Measurements from ENCODE around the gene SIL1.

Gene SIL1

DNA sequence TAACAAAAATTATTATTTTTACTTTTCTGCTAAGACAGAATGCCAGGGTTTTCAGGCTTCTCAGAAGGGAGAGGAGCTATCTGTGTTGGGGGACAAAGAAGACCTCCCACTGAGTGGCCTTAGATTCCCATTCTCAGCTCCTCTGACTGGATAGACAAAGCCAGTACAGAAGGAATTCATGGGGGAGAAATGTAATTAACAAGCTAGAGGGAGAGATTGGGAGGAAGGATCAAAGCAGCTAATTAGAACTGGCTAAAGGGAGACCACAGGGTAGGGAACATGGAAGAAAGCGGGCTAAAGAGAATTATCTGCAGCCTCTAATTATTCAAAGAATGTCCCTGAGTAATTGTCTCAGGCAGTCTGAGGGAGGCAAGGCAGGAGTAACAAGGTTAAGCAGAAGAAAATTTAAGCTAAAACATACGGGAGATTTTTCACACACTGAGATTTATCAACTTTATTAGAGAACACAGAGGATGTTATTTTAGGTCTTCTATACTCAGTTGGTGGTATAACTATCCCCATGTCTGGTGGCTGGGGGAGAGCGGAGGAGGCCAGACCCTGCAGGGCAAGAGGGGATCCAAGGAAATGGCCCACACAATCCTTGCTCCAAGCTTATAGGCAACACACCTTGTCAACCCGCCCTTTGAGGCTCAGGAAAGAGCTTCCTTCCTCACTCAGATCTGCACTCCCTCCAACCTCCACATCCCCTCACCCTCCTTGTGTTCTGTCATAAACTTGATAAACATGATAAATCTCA lies 235.4 kb downstream of the SIL1 start:
- no peak for DNase-seq (ENCODE audit: extremely low spot score)
- CTCF ChIA-PET, result interaction anchor here (1.1 to 1.2 kb wide), 2 partner anchors 9 to 306 kb away, joined by 3 read pairs; no protein-coding TSS in a partner anchor
- TF ChIP-seq FOXA1 (IDR thresholded peaks at IDR 0.05), result no peak
- TF ChIP-seq L3MBTL2 (conservative IDR thresholded peaks at IDR 0.05), result no peak
- no peak for TF ChIP-seq CTBP1 (IDR thresholded peaks at IDR 0.05; ENCODE audit: borderline replicate concordance)
- POLR2A ChIA-PET, result no interaction called here

DNA sequence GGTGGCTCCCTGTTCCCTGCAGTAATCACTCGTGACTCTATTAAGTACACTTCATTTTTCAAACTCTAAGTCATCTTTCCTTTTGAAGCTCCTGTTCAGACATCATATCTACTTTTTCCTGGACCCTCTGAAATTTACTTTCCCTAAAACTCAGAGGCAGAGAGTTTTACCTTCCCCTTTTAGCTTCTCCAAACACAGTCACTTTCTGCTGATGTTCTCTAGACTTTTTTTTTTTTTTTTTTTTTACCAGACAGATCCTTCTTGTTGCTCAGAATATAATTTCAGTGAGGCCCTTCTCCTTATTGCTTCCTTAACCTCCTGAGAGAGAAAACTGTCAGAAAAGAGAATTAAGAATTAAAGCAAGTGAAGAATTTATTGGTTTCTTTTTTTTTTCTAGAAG lies 236.4 kb downstream of the SIL1 start:
- ChIA-PET POLR2A (no interaction called here), CTCF (interaction anchor here (1.1 kb wide), 1 partner anchor 10 kb away, joined by 3 read pairs; no protein-coding TSS in a partner anchor)
- TF ChIP-seq HDGF (IDR thresholded peaks at IDR 0.05; ENCODE audit: borderline replicate concordance) (no peak), ELF4 (IDR thresholded peaks at IDR 0.05) (no peak), ARNT (IDR thresholded peaks at IDR 0.05) (no peak), TARDBP (IDR thresholded peaks at IDR 0.05) (no peak), FOXM1 (IDR thresholded peaks at IDR 0.05; ENCODE audit: borderline replicate concordance) (no peak), LEF1 (IDR thresholded peaks at IDR 0.05; ENCODE audit: borderline replicate concordance) (no peak), FOXK2 (IDR thresholded peaks at IDR 0.05) (no peak), ZNF384 (IDR thresholded peaks at IDR 0.05) (no peak)
- TF ChIP-seq, protein P1, sequence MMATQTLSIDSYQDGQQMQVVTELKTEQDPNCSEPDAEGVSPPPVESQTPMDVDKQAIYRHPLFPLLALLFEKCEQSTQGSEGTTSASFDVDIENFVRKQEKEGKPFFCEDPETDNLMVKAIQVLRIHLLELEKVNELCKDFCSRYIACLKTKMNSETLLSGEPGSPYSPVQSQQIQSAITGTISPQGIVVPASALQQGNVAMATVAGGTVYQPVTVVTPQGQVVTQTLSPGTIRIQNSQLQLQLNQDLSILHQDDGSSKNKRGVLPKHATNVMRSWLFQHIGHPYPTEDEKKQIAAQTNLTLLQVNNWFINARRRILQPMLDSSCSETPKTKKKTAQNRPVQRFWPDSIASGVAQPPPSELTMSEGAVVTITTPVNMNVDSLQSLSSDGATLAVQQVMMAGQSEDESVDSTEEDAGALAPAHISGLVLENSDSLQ (IDR thresholded peaks at IDR 0.05), result no peak
- DNase-seq (ENCODE audit: extremely low spot score), result no peak

DNA sequence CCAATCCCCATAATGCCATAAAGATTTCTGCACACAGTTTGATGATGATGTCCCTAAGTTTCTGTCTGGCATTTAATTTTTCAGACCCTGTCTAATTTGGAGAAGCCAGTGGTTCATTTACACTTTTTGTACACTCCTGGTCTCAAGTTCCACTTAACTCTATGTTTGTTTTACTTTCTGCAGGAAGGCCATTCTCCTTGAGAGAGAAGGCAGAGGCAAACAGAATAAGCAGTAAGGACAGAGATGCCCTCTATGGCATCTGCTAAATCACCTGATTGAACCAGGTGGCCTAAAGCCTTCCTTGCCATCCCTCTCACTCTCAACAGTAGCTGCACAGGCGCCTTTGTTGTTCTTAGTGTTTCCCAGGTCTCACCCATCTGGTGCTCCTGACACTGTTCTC lies 236.9 kb downstream of the SIL1 start:
- DNase-seq (ENCODE audit: extremely low spot score), result no peak
- no peak for TF ChIP-seq SP1 (IDR thresholded peaks at IDR 0.05)
- TF ChIP-seq ELF4 (IDR thresholded peaks at IDR 0.05), result no peak
- no peak for TF ChIP-seq BHLHE40 (IDR thresholded peaks at IDR 0.05; ENCODE audit: borderline replicate concordance)
- TF ChIP-seq FOXK2 (IDR thresholded peaks at IDR 0.05), result no peak
- TF ChIP-seq FOXA1 (IDR thresholded peaks at IDR 0.05), result no peak
- TF ChIP-seq L3MBTL2 (conservative IDR thresholded peaks at IDR 0.05), result no peak
- no peak for TF ChIP-seq ARNT (IDR thresholded peaks at IDR 0.05)
- TF ChIP-seq FOXM1 (IDR thresholded peaks at IDR 0.05; ENCODE audit: borderline replicate concordance), result no peak
- no peak for TF ChIP-seq NFRKB (IDR thresholded peaks at IDR 0.05)
- no peak for TF ChIP-seq SUZ12 (IDR thresholded peaks at IDR 0.05)
- TF ChIP-seq, protein P1 (IDR thresholded peaks at IDR 0.05), result no peak
- TF ChIP-seq ZNF384 (IDR thresholded peaks at IDR 0.05), result no peak
- no peak for TF ChIP-seq HDGF (IDR thresholded peaks at IDR 0.05; ENCODE audit: borderline replicate concordance)
- no peak for TF ChIP-seq LEF1 (IDR thresholded peaks at IDR 0.05; ENCODE audit: borderline replicate concordance)
- TF ChIP-seq TARDBP (IDR thresholded peaks at IDR 0.05), result no peak
- no peak for TF ChIP-seq CTBP1 (IDR thresholded peaks at IDR 0.05; ENCODE audit: borderline replicate concordance)
- ChIA-PET POLR2A (no interaction called here), CTCF (no interaction called here)

DNA sequence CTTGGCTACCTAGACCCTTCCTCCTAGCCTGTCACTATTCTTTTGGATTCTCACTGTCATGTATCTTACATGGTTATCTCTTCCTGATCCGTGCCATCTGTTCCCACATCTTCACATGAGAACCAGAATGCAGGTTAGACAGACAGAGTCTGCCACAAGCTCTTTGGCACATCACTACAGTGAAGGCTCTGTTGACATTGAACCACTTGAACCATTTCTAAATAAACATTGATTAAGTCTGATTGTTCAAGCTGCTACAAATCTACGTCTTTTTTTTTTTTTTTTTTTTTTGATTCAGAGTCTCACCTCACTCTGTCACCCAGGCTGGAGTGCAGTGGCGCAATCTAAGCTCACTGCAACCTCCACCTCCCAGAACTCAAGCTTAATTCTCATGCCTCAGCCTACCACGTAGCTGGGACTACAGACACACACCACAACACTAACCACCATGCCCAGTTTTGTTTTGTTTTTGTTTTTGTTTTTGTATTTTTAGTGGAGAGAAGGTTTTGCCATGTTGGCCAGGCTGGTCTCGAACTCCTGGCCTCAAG lies 237.9 kb downstream of the SIL1 start:
- ChIA-PET CTCF (interaction anchor here (0.6 to 0.7 kb wide), 2 partner anchors 170 to 348 kb away, joined by 3 to 7 read pairs; no protein-coding TSS in a partner anchor), POLR2A (no interaction called here)
- TF ChIP-seq, protein P1 (IDR thresholded peaks at IDR 0.05), result no peak
- TF ChIP-seq NFRKB (IDR thresholded peaks at IDR 0.05), result no peak
- TF ChIP-seq FOXK2 (IDR thresholded peaks at IDR 0.05), result no peak
- no peak for TF ChIP-seq HDGF (IDR thresholded peaks at IDR 0.05; ENCODE audit: borderline replicate concordance)
- TF ChIP-seq L3MBTL2 (conservative IDR thresholded peaks at IDR 0.05), result no peak
- no peak for TF ChIP-seq FOXM1 (IDR thresholded peaks at IDR 0.05; ENCODE audit: borderline replicate concordance)
- DNase-seq (ENCODE audit: extremely low spot score), result no peak

DNA sequence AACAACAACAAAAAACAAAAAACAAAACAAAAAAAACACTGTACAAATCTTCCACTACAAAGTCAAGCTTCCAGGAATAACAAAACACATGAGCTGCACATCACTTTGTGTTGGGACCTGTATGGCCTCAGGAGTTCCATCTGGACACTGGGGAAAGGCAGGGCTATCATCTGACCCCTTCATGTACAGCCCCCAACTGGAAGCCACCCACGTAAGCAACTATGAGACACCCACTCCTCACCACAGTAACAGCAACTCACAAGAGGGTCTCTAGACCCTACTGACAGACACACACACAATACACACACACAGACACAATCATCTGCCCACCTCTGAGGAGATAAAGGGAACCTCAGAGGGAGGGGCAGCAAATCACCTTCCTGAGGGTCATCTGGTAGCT lies 241.4 kb downstream of the SIL1 start:
- TF ChIP-seq L3MBTL2 (conservative IDR thresholded peaks at IDR 0.05), result no peak
- no peak for TF ChIP-seq TARDBP (IDR thresholded peaks at IDR 0.05)
- no peak for TF ChIP-seq ARNT (IDR thresholded peaks at IDR 0.05)
- TF ChIP-seq ZNF384 (IDR thresholded peaks at IDR 0.05), result no peak
- no peak for TF ChIP-seq SUZ12 (IDR thresholded peaks at IDR 0.05)
- no peak for TF ChIP-seq FOXK2 (IDR thresholded peaks at IDR 0.05)
- no peak for TF ChIP-seq BHLHE40 (IDR thresholded peaks at IDR 0.05; ENCODE audit: borderline replicate concordance)
- TF ChIP-seq HDGF (IDR thresholded peaks at IDR 0.05; ENCODE audit: borderline replicate concordance), result no peak
- TF ChIP-seq CTBP1 (IDR thresholded peaks at IDR 0.05; ENCODE audit: borderline replicate concordance), result no peak
- CTCF ChIA-PET, result no interaction called here

DNA sequence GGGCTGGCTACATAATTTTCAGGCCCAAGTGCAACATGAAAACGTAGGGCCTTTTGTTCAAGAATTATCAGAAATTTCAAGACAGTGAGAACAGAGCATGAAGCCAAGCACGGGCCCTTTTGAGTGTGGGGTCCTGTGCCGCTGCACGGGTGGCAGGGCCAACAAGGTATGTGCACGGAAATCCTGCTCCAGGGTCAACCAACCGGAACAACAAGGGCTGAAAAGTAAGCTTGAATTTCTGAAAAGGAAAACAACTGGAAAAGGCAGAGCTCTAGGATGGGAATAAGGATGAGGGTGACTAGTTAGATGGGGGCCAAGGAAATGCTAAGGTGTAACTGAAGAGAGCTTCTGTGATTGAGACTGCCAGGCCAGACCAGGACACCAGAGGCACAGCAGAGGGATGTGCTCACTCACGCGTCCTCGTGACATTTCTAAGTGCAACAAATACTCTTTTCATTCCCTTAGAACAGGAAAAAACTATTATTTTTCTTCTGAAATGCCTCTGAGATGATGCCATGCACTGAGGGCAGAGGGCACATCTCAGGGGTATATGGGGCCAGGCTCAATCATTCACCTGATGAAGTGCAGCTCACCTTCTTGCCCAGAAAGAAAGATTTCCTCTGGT lies 242.4 kb downstream of the SIL1 start:
- ChIA-PET CTCF (no interaction called here), POLR2A (no interaction called here)
- DNase-seq (ENCODE audit: extremely low spot score), result no peak
- TF ChIP-seq ELF4 (IDR thresholded peaks at IDR 0.05), result no peak
- no peak for TF ChIP-seq SP1 (IDR thresholded peaks at IDR 0.05)
- no peak for TF ChIP-seq L3MBTL2 (conservative IDR thresholded peaks at IDR 0.05)
- TF ChIP-seq ZNF384 (IDR thresholded peaks at IDR 0.05), result no peak
- TF ChIP-seq LEF1 (IDR thresholded peaks at IDR 0.05; ENCODE audit: borderline replicate concordance), result no peak
- TF ChIP-seq CTBP1 (IDR thresholded peaks at IDR 0.05; ENCODE audit: borderline replicate concordance), result no peak
- TF ChIP-seq FOXK2 (IDR thresholded peaks at IDR 0.05), result no peak
- no peak for TF ChIP-seq BHLHE40 (IDR thresholded peaks at IDR 0.05; ENCODE audit: borderline replicate concordance)
- no peak for TF ChIP-seq TARDBP (IDR thresholded peaks at IDR 0.05)
- TF ChIP-seq, protein P1 (IDR thresholded peaks at IDR 0.05), result no peak
- no peak for TF ChIP-seq ARNT (IDR thresholded peaks at IDR 0.05)
- TF ChIP-seq HDGF (IDR thresholded peaks at IDR 0.05; ENCODE audit: borderline replicate concordance), result no peak
- no peak for TF ChIP-seq SUZ12 (IDR thresholded peaks at IDR 0.05)
- TF ChIP-seq NFRKB (IDR thresholded peaks at IDR 0.05), result no peak
- no peak for TF ChIP-seq FOXM1 (IDR thresholded peaks at IDR 0.05; ENCODE audit: borderline replicate concordance)
- no peak for TF ChIP-seq FOXA1 (IDR thresholded peaks at IDR 0.05)

More for the DNA sequence above, 241.4 kb downstream of the SIL1 start:
- POLR2A ChIA-PET, result no interaction called here
- no peak for DNase-seq (ENCODE audit: extremely low spot score)

Data from HEK293T (cell line).